ENCODE data around the gene IER5L. TPM values are rescaled to one million over a fixed set of nuclear protein-coding genes. Genes with fewer than 3 reads are reported as not detected.
A peak's percentile ranks its signal among the peaks of the same experiment; 100 is the strongest.

IER5L gene
- total and polyA plus RNA-seq, 9 donors, result 4.0 to 7.4 (median 6.6) TPM

DNA sequence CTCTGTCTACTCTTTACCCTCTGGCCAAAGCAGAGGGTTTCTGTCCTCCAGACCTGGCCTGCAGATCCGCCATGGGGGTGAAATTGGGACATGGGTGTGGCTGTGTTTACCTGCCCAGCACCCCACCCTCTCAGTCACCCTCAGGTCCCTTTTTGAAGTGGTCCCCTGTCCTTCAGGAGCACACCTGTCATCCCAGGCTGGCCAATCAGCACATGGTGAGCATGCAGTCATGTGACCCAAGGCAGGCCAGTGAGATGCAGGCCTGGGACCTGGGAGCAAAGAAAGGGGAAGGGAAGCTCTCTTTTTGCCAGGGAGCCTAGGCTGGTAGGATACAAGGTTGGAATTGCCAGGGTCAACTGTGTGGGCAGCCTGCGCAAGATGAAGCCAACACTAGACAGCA lies 28.3 kb upstream of the IER5L start:
- Histone ChIP-seq H3K9me3 (replicated peaks; ENCODE audit: control insufficient read depth, low read depth, low read length) (no peaks in the 10 kb centered on the region), H3K36me3 (ENCODE audit: control insufficient read depth, insufficient read depth, low read length) (no peaks in the 10 kb centered on the region), H3K4me1 (ENCODE audit: control insufficient read depth, insufficient read depth, low read length) (peaks cover 22% of the 10 kb centered on the region), H3K4me3 (ENCODE audit: low read length) (no peak overlapping the region), H3K27ac (ENCODE audit: low read length) (no peak overlapping the region), H3K27me3 (ENCODE audit: control insufficient read depth, insufficient read depth, low read length) (no peaks in the 10 kb centered on the region)
- no peak for DNase-seq
- WGBS (ENCODE audit: insufficient coverage), result 100% methylated on average over 1 of the region's 2 CpGs

DNA sequence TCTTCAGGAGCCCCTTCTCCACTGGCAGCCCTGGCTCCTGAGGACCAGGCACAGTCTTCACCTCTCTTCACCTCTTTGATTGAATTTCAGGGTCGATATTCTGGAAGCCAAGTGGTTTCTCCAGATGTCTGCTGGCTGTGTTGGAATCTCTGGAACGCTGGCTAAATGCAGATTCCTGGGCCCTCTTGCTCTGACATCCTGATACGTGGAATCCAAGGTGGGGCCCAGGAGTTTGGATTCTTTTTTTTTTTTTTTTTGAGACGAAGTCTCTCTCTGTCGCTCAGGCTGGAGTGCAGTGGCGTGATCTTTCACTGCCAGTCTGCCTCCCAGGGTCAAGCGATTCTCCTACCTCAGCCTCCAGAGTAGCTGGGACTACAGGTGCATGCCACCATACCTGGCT lies 26.8 kb upstream of the IER5L start:
- WGBS (ENCODE audit: insufficient coverage), result 43% methylated on average over 2 of the region's 7 CpGs
- no peaks in the 10 kb centered on the region for H3K9me3 ChIP-seq (replicated peaks; ENCODE audit: control insufficient read depth, low read depth, low read length)
- H3K27me3 ChIP-seq (ENCODE audit: control insufficient read depth, insufficient read depth, low read length), result no peaks in the 10 kb centered on the region
- H3K4me3 ChIP-seq (ENCODE audit: low read length), result no peak overlapping the region
- H3K27ac ChIP-seq (ENCODE audit: low read length), result no peak overlapping the region
- DNase-seq, result no peak
- no peaks in the 10 kb centered on the region for H3K36me3 ChIP-seq (ENCODE audit: control insufficient read depth, insufficient read depth, low read length)
- H3K4me1 ChIP-seq (ENCODE audit: control insufficient read depth, insufficient read depth, low read length), result peaks cover 22% of the 10 kb centered on the region

DNA sequence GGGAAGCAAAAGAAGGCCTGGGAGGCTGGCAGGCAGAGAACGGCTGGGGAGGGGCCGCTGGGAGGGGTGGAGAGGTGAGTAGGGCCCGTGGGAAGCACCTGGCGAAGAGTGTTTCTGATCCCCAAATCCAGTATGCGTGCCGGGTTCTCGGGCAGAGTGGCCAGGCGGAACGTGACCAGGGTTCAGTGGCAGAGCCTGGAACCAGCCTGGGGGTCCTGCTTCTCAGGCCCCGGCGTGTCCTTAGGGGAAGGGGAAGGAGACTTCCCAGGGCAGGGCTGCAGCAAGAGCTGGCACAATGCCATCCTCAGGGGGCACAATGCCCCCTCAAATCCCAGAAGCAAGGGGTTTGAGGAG lies 25.5 kb upstream of the IER5L start:
- Histone ChIP-seq H3K27ac (ENCODE audit: low read length) (no peak overlapping the region), H3K36me3 (ENCODE audit: control insufficient read depth, insufficient read depth, low read length) (no peaks in the 10 kb centered on the region), H3K4me3 (ENCODE audit: low read length) (no peak overlapping the region), H3K27me3 (ENCODE audit: control insufficient read depth, insufficient read depth, low read length) (no peaks in the 10 kb centered on the region), H3K9me3 (replicated peaks; ENCODE audit: control insufficient read depth, low read depth, low read length) (no peaks in the 10 kb centered on the region), H3K4me1 (ENCODE audit: control insufficient read depth, insufficient read depth, low read length) (peaks cover 24% of the 10 kb centered on the region)
- no peak for DNase-seq
- WGBS (ENCODE audit: insufficient coverage), result 78% methylated on average over 11 of the region's 11 CpGs

DNA sequence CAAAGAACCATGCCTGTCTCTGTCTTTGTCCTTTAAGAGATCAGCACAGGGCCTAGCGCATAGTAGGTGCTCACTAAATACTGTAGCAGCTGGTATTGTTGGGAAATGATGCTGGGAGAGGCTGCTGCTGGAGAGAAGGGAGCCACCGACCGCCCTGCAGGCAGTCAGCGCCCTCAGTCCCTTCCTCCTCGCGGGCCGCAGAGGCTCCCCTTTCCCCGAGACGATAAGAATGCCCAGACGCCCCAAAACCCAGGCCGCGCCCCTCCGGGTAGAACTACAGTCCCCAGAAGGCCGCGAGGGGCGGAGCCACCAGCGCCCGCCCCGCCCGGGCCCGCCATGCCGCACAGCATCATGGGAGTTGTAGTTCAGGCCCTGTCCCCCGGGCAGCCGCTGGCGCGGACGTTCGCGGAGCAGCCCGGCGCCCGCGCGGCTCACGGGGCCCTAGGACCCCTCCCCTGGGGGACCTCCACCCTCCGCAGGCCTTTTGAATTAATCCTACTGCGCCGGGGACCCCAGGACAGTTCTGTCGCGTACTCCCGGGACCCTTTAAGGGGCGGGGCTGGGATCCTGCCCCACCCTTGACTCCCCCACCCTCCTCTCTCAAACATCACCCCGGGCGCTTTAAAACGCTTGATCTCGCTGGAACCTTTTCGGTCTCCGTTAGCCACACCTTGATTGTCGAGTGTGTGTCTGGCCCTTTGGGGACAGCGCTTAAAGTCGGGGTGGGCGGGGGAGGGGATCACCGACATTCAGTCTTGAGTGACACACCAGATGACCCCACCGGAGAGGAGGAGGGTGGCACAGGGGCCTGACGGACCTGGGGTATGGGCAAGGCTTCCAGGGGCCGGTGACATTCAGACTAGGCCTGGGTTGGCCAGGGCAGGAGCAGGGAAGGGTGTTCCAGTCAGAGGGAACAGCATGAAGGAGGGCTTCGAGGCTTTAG lies 24.8 kb upstream of the IER5L start:
- 4% methylated on average over 45 of the region's 57 CpGs for WGBS (ENCODE audit: insufficient coverage)
- Histone ChIP-seq H3K4me3 (ENCODE audit: low read length) (peak overlapping the region; percentile 68), H3K4me1 (ENCODE audit: control insufficient read depth, insufficient read depth, low read length) (peaks cover 30% of the 10 kb centered on the region), H3K9me3 (replicated peaks; ENCODE audit: control insufficient read depth, low read depth, low read length) (no peaks in the 10 kb centered on the region), H3K27ac (ENCODE audit: low read length) (peak overlapping the region; percentile 49), H3K36me3 (ENCODE audit: control insufficient read depth, insufficient read depth, low read length) (no peaks in the 10 kb centered on the region), H3K27me3 (ENCODE audit: control insufficient read depth, insufficient read depth, low read length) (no peaks in the 10 kb centered on the region)
- DNase-seq, result peak; percentile 88

DNA sequence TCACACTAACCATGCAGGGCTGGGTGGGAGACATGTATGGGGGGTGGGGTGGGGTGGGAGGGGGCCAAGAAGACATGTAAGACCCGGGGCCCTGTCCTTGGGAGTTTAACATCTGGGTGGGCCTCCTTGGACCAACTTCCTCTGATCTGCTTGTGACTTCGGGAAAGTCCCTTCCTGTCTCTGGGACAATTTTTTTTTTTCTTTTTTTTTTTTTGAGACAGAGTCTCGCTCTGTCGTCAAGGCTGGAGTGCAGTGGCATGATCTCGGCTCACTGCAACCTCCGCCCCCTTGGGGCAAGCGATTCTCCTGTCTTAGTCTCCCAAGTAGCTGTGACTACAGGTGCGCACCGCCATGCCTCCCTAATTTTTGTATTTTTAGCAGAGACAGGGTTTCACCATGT lies 23.8 kb upstream of the IER5L start:
- H3K27me3 ChIP-seq (ENCODE audit: control insufficient read depth, insufficient read depth, low read length), result no peaks in the 10 kb centered on the region
- 62% methylated on average over 7 of the region's 9 CpGs for WGBS (ENCODE audit: insufficient coverage)
- H3K4me1 ChIP-seq (ENCODE audit: control insufficient read depth, insufficient read depth, low read length), result peaks cover 33% of the 10 kb centered on the region
- H3K27ac ChIP-seq (ENCODE audit: low read length), result no peak overlapping the region
- H3K36me3 ChIP-seq (ENCODE audit: control insufficient read depth, insufficient read depth, low read length), result no peaks in the 10 kb centered on the region
- DNase-seq, result no peak
- no peaks in the 10 kb centered on the region for H3K9me3 ChIP-seq (replicated peaks; ENCODE audit: control insufficient read depth, low read depth, low read length)
- no peak overlapping the region for H3K4me3 ChIP-seq (ENCODE audit: low read length)

DNA sequence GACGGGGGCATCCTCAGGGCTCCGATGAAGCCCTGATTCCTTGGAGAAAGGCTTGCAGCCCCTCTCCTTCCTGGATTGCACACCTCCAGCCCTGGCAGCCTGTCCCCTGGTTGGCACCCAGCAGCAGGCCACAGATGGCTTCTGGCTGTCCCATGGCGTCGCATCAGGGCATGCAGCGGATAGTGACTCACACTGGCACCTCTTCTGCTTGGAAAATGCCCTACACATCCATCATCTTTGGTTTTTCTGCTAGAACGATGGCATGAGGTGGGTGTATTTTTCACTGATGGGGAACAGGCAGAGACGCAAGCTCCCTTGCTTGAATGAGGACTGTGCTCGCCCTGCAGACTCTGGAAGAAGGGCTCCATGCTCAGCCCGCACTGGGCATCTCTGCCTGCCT lies 23.2 kb upstream of the IER5L start:
- H3K36me3 ChIP-seq (ENCODE audit: control insufficient read depth, insufficient read depth, low read length), result no peaks in the 10 kb centered on the region
- no peaks in the 10 kb centered on the region for H3K9me3 ChIP-seq (replicated peaks; ENCODE audit: control insufficient read depth, low read depth, low read length)
- no peak for DNase-seq
- H3K4me1 ChIP-seq (ENCODE audit: control insufficient read depth, insufficient read depth, low read length), result peaks cover 33% of the 10 kb centered on the region
- no peak overlapping the region for H3K27ac ChIP-seq (ENCODE audit: low read length)
- H3K4me3 ChIP-seq (ENCODE audit: low read length), result no peak overlapping the region
- H3K27me3 ChIP-seq (ENCODE audit: control insufficient read depth, insufficient read depth, low read length), result no peaks in the 10 kb centered on the region
- 77% methylated on average over 8 of the region's 9 CpGs for WGBS (ENCODE audit: insufficient coverage)

DNA sequence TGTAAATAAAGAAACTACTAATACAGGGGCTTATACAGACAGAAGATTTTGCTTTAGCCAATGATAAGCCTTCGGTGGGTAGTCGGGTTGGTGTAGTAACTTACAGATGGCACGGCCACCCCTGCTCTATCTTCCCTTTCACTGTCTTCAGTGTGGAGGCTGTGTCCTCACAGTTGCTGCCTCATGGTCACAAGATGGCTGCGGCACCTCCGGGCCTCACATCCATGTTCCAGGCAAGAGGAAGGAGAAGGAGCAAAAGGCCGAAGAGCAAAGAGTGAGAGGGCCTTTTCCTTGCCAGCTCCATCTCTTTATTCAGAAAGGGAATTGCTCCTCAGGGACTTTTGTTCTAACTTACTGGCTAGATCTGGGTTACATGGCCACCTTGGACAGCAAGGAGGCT lies 22.2 kb upstream of the IER5L start:
- DNase-seq, result no peak
- Histone ChIP-seq H3K4me3 (ENCODE audit: low read length) (no peak overlapping the region), H3K9me3 (replicated peaks; ENCODE audit: control insufficient read depth, low read depth, low read length) (no peaks in the 10 kb centered on the region), H3K36me3 (ENCODE audit: control insufficient read depth, insufficient read depth, low read length) (no peaks in the 10 kb centered on the region), H3K4me1 (ENCODE audit: control insufficient read depth, insufficient read depth, low read length) (peaks cover 33% of the 10 kb centered on the region), H3K27me3 (ENCODE audit: control insufficient read depth, insufficient read depth, low read length) (peaks cover 2% of the 10 kb centered on the region), H3K27ac (ENCODE audit: low read length) (no peak overlapping the region)
- WGBS (ENCODE audit: insufficient coverage), result 89% methylated on average over 3 of the region's 6 CpGs

DNA sequence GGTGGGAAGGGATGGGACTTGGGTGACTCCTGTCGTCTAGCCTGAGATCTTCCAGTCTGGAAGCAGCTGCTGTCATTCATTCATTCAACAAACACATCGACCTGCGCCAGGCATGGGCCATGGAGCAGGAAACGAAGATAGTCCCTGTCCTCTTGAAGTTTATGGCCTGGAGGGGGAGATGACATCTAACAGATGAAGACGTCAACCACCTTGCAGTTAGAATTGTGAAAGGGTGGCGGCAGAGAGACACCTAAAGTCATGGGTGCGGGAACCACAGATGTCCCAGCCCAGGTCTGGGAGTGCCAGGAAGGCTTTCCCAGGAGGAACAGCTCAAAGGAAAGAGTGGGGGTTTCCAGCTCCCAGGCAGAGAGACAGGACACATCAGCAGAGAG lies 21.0 kb upstream of the IER5L start:
- no peaks in the 10 kb centered on the region for H3K36me3 ChIP-seq (ENCODE audit: control insufficient read depth, insufficient read depth, low read length)
- peaks cover 30% of the 10 kb centered on the region for H3K4me1 ChIP-seq (ENCODE audit: control insufficient read depth, insufficient read depth, low read length)
- H3K4me3 ChIP-seq (ENCODE audit: low read length), result no peak overlapping the region
- WGBS (ENCODE audit: insufficient coverage), result 76% methylated on average over 3 of the region's 7 CpGs
- H3K9me3 ChIP-seq (replicated peaks; ENCODE audit: control insufficient read depth, low read depth, low read length), result no peaks in the 10 kb centered on the region
- H3K27me3 ChIP-seq (ENCODE audit: control insufficient read depth, insufficient read depth, low read length), result peaks cover 6% of the 10 kb centered on the region
- H3K27ac ChIP-seq (ENCODE audit: low read length), result no peak overlapping the region
- no peak for DNase-seq

DNA sequence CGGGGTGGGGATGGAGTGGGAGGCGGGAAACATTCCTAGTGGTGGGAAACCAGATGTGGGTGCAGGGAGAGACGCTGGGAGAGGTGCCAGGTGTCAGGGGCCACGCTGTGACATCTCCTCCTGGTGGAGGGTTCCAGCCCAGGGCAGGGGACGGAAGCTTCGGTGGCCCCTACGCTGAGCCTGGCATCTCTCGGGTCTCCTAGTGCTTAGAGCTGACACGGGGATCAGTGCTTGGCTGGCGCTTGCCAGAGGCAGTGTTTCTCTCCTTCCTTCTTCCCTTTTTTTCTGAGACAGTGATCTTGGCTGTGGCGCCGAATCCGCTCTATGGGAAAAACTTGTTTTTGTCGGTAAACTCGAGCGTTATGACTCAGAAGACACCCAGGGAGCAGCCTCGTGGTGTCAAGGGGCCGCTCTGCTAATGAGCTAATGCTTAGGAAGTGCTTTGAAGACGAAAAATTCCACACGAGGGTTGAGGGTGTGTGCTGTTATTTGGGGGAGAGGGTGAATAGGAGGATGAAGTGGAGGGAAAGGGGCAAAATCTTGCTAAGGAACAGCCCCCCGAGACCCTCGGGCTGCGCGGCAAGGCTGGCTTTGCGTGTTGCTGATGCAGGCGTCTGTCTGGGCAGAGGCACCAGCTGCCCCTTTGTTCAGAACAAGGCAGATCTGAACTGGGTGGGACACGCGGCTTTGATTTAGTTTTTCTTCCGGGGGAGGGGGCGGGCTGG lies 20.4 kb upstream of the IER5L start:
- Histone ChIP-seq H3K27me3 (ENCODE audit: control insufficient read depth, insufficient read depth, low read length) (peaks cover 9% of the 10 kb centered on the region), H3K4me1 (ENCODE audit: control insufficient read depth, insufficient read depth, low read length) (peaks cover 25% of the 10 kb centered on the region), H3K36me3 (ENCODE audit: control insufficient read depth, insufficient read depth, low read length) (no peaks in the 10 kb centered on the region), H3K9me3 (replicated peaks; ENCODE audit: control insufficient read depth, low read depth, low read length) (no peaks in the 10 kb centered on the region), H3K27ac (ENCODE audit: low read length) (peak overlapping the region; percentile 63), H3K4me3 (ENCODE audit: low read length) (no peak overlapping the region)
- WGBS (ENCODE audit: insufficient coverage), result 15% methylated on average over 22 of the region's 30 CpGs
- peak; percentile 87 for DNase-seq

DNA sequence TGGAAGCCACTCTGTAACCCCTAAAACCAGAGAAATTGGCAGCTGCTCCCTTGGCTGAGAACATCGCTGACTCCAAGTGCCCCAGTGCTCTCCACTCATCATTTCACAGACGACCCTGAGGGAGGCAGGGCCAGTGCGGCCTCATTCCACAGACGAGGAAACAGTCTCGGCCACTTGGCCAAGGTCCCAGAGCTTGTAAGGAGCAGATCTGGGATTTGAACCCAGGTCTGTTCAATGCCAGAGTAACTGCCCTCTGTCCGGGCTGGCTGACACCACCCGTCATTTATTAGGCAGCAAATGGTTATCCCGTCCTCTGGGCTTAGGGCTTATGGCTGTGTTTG lies 19.9 kb upstream of the IER5L start:
- no peaks in the 10 kb centered on the region for H3K36me3 ChIP-seq (ENCODE audit: control insufficient read depth, insufficient read depth, low read length)
- no peak for DNase-seq
- H3K9me3 ChIP-seq (replicated peaks; ENCODE audit: control insufficient read depth, low read depth, low read length), result no peaks in the 10 kb centered on the region
- WGBS (ENCODE audit: insufficient coverage), result 15% methylated on average over 8 of the region's 8 CpGs
- H3K27ac ChIP-seq (ENCODE audit: low read length), result no peak overlapping the region
- H3K27me3 ChIP-seq (ENCODE audit: control insufficient read depth, insufficient read depth, low read length), result peaks cover 11% of the 10 kb centered on the region
- H3K4me3 ChIP-seq (ENCODE audit: low read length), result no peak overlapping the region
- H3K4me1 ChIP-seq (ENCODE audit: control insufficient read depth, insufficient read depth, low read length), result peaks cover 21% of the 10 kb centered on the region

Data from muscle of leg (tissue), 11 donors.